ENCODE data around the gene EPG5.

GRCh38 chr18:45841765-45842442 is 125.2 kb downstream of the EPG5 start:
- TF ChIP-seq CTCF (IDR thresholded peaks at IDR 0.05): no peak
- no peak for TF ChIP-seq RAD21 (IDR thresholded peaks at IDR 0.05; ENCODE audit: low read length)

Measured in SK-N-SH (cell line).